Hepatocyte (in vitro differentiated cells): ENCODE data around the gene THTPA.
A peak's percentile ranks its signal among the peaks of the same experiment; 100 is the strongest.

Experiments used
- EZH2 ChIP-seq: fragments of 200-600 bp; sonication (generic); IDR thresholded peaks from 2 replicates; pipeline ENCODE4 v1.6.1; 2016; ENCODE audit warnings: antibody characterized with exemption, mild to moderate bottlenecking, borderline replicate concordance
- EZH2phosphoT487 ChIP-seq: fragments of 200-600 bp; sonication (generic); IDR thresholded peaks from one replicate; pipeline ENCODE4 v1.6.1; 2018; ENCODE audit warnings: antibody characterized with exemption, mild to moderate bottlenecking, low read depth, moderate library complexity; ENCODE audit not compliant: unreplicated experiment, severe bottlenecking
- TF ChIP-seq, protein P1 (sequence below): fragments of 200-600 bp; sonication (generic); IDR thresholded peaks from 2 replicates; pipeline ENCODE4 v1.5.1; 2016; ENCODE audit warnings: antibody characterized with exemption, mild to moderate bottlenecking; ENCODE audit not compliant: poor library complexity

DNA sequence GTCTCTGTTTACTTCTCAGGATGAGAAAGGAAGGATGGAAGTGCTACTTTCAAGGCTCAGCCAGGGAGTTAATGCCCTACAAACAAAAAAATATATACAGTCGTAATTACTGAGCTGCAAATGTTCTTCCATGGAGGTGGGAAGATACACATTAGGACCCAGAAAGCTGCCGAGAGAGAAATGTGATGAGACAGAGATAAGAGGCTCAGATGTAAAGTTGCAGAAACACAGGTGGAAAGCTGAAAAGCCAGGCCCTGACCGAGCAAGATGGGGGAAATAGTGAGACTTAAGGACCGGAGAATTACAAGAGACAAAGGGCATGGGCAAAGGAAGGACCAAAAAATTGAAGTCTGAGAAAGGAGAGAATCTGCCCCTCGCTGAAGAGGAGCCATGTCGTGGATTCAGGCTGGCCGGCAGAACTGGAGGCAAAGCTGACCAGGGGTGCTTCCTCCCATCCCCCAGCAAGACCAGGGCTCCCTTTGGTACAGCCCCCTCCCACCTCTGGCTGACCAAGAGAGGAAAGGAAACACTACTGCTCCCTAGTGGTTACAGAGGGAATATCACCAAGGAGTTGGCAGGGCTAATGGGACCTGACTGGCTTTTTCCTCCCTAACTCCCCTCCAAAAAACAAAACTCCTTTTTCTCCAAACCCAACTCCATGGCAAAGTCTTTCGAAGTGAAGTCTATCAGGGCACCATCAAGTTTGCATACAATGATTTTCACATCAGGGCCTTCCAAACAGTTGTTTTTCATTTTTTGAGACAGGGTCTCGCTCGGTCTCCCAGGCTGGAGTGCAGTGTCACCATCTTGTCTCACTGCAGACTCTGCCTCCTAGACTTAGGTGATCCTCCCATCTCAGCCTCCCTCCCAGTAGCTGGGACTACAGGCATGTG lies 16.6 kb upstream of the THTPA start:
- TF ChIP-seq, protein P1, sequence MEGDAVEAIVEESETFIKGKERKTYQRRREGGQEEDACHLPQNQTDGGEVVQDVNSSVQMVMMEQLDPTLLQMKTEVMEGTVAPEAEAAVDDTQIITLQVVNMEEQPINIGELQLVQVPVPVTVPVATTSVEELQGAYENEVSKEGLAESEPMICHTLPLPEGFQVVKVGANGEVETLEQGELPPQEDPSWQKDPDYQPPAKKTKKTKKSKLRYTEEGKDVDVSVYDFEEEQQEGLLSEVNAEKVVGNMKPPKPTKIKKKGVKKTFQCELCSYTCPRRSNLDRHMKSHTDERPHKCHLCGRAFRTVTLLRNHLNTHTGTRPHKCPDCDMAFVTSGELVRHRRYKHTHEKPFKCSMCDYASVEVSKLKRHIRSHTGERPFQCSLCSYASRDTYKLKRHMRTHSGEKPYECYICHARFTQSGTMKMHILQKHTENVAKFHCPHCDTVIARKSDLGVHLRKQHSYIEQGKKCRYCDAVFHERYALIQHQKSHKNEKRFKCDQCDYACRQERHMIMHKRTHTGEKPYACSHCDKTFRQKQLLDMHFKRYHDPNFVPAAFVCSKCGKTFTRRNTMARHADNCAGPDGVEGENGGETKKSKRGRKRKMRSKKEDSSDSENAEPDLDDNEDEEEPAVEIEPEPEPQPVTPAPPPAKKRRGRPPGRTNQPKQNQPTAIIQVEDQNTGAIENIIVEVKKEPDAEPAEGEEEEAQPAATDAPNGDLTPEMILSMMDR = peak; percentile 56
- TF ChIP-seq EZH2 = no peak
- no peak for TF ChIP-seq EZH2phosphoT487
